ENCODE data around the gene TNFRSF18. TPM values are rescaled to one million over a fixed set of nuclear protein-coding genes. Genes with fewer than 3 reads are reported as not detected.

TNFRSF18 gene
- total RNA-seq, 1 experiment from 2014 or later: 6.9 TPM

GRCh38 chr1:1185101-1185765 is 21.2 kb downstream of the TNFRSF18 start:
- no TSS peak for BruUV-seq (replicated peaks)
- H3K27ac ChIP-seq: no peak overlapping the region
- no peaks in the 10 kb centered on the region for H3K9me3 ChIP-seq (ENCODE audit: insufficient read depth, low read depth)
- peaks cover 13% of the 10 kb centered on the region; the same call in 1 of the 2 replicates for H3F3A ChIP-seq (ENCODE audit: insufficient read depth, low read depth)
- peaks cover 3% of the 10 kb centered on the region; the same call in 1 of the 2 replicates for H3K4me1 ChIP-seq (replicated peaks; ENCODE audit: insufficient read depth)
- intact Hi-C loops (cut with micrococcal nuclease; ENCODE audit: unreplicated experiment): no loop called here
- H3K4me3 ChIP-seq: no peak overlapping the region
- ChIA-PET CTCF (no interaction called here), POLR2A (ENCODE audit: unreplicated experiment) (interaction anchor here (0.6 kb wide), 1 partner anchor 21 kb away, joined by 6 read pairs; no protein-coding TSS in a partner anchor)
- H3K79me2 ChIP-seq (ENCODE audit: low read depth): no peaks in the 10 kb centered on the region
- no peaks in the 10 kb centered on the region for H3K27me3 ChIP-seq (ENCODE audit: insufficient read depth, low read depth)
- TF ChIP-seq CTCF (conservative IDR thresholded peaks at IDR 0.05) (no peak), EZH2 (IDR thresholded peaks at IDR 0.05; ENCODE audit: low read depth) (no peak)
- no peak overlapping the region for H3K4me2 ChIP-seq
- no peaks in the 10 kb centered on the region for H3K9me2 ChIP-seq (ENCODE audit: insufficient read depth)
- H4K20me1 ChIP-seq (ENCODE audit: insufficient read depth): no peaks in the 10 kb centered on the region
- no peak overlapping the region for H2AFZ ChIP-seq
- DNase-seq: no peak
- no peaks in the 10 kb centered on the region for H3K36me3 ChIP-seq (ENCODE audit: low read depth)

DNA sequence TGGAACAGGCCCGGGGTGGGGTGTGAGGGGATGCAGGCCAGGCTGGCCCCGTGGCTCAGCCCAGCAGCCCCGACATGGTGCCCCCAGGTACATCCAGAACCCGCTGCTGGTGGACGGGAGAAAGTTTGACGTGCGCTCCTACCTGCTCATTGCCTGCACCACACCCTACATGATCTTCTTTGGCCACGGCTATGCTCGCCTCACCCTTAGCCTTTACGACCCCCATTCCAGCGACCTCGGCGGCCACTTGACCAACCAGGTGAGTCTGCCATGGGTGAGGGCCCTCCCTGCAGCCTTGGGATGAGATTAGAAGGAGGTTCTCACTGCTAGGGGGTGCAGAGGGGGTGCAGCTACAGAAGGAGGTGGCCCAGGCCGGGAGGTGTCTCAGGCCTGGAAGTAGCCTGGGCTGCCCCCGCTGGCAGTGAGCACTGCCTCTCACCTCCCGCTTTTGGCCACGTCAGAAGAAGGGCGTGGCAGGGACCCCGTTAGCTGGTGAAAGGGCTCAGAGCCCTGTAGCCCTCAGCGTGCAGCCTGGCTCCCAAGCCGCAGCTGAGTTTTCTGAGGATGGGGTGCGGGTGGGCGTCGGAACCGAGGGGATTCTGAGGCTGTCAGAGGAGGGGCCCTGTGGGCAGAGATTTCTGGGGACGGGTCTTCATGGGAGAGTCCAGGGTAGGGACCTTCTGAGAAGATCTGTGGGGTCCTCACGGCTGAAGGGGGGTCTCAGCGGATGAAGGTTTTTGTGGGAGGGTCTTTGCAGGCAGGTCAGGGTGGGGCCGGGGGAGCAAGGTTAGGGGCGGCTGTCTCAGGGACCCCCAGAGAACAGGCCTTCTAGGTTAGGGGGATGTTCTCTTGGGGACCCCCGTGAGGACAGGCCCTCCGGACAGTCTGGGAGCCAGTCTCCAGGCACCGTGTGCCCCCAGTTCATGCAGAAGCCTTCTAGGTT is 22.3 kb downstream of the TNFRSF18 start:
- intact Hi-C loops (cut with micrococcal nuclease; ENCODE audit: unreplicated experiment): no loop called here

More for the DNA sequence above, 22.3 kb downstream of the TNFRSF18 start:
- POLR2A ChIA-PET (ENCODE audit: unreplicated experiment): no interaction called here
- TF ChIP-seq CTCF (conservative IDR thresholded peaks at IDR 0.05) (no peak), EZH2 (IDR thresholded peaks at IDR 0.05; ENCODE audit: low read depth) (no peak)
- no peak overlapping the region for H2AFZ ChIP-seq
- CTCF ChIA-PET: no interaction called here
- no TSS peak for BruUV-seq (replicated peaks)
- H3K27ac ChIP-seq: no peak overlapping the region
- no peak overlapping the region for H3K4me2 ChIP-seq
- H4K20me1 ChIP-seq (ENCODE audit: insufficient read depth): no peaks in the 10 kb centered on the region
- no peaks in the 10 kb centered on the region for H3K36me3 ChIP-seq (ENCODE audit: low read depth)
- no peaks in the 10 kb centered on the region for H3K79me2 ChIP-seq (ENCODE audit: low read depth)
- H3K4me3 ChIP-seq: no peak overlapping the region
- H3K4me1 ChIP-seq (replicated peaks; ENCODE audit: insufficient read depth): peaks cover 3% of the 10 kb centered on the region; the same call in 1 of the 2 replicates
- no peaks in the 10 kb centered on the region for H3K9me3 ChIP-seq (ENCODE audit: insufficient read depth, low read depth)
- no peaks in the 10 kb centered on the region for H3K27me3 ChIP-seq (ENCODE audit: insufficient read depth, low read depth)
- no peaks in the 10 kb centered on the region for H3K9me2 ChIP-seq (ENCODE audit: insufficient read depth)
- DNase-seq: no peak
- H3F3A ChIP-seq (ENCODE audit: insufficient read depth, low read depth): peaks cover 13% of the 10 kb centered on the region; the same call in 1 of the 2 replicates

All from PC-9 (cell line).